ENCODE results near the gene SLC23A2. TPM values are rescaled to one million over a fixed set of nuclear protein-coding genes. Genes with fewer than 3 reads are reported as not detected.

SLC23A2 gene
- total RNA-seq, 2 donors from 2014 or later = 12.3 to 13.7 TPM

- Mint-ChIP-seq H3K9me3 (no peaks in the 10 kb centered on the region), H3K27ac (no peak overlapping the region), H3K36me3 (ENCODE audit: low read depth) (no peaks in the 10 kb centered on the region), H3K27me3 (ENCODE audit: insufficient read depth) (peaks cover 30% of the 10 kb centered on the region), H3K4me3 (peak overlapping the region; percentile 79), H3K4me1 (peaks cover 16% of the 10 kb centered on the region)
- H3K4me3 ChIP-seq (ENCODE audit: low read length) = peak overlapping the region; percentile 82
- H3K9me3 ChIP-seq (ENCODE audit: control insufficient read depth, low read length) = no peaks in the 10 kb centered on the region
- peaks cover 5% of the 10 kb centered on the region for H3K27me3 ChIP-seq (ENCODE audit: control insufficient read depth, insufficient read depth, low read length, poor library complexity, severe bottlenecking)
- no peak for TF ChIP-seq CTCF (conservative IDR thresholded peaks at IDR 0.05)
- WGBS, 2 experiments (ENCODE audit: insufficient coverage in 1 of 2, insufficient read length in 1 of 2) = 92% methylated on average over 1 of the region's 1 CpG; no CpG with 5 or more reads in 1 of the 2 experiments
- H3K4me1 ChIP-seq (ENCODE audit: control insufficient read depth, insufficient read depth, low read length) = no peaks in the 10 kb centered on the region
- H3K9ac ChIP-seq (ENCODE audit: extremely low read depth, low read length, poor library complexity, severe bottlenecking) = no peak overlapping the region
- no peak overlapping the region for H3K27ac ChIP-seq (ENCODE audit: low read depth, low read length)
- DNase-seq = no peak
- H3K36me3 ChIP-seq (ENCODE audit: control insufficient read depth, insufficient read depth, low read length) = no peaks in the 10 kb centered on the region
Observed at GRCh38 chr20:4999788-5000187, 1.5 kb downstream of the SLC23A2 start.

- no peak overlapping the region for H3K4me3 Mint-ChIP-seq
Observed at GRCh38 chr20:4998160-4998651, 3.1 kb downstream of the SLC23A2 start.

DNA sequence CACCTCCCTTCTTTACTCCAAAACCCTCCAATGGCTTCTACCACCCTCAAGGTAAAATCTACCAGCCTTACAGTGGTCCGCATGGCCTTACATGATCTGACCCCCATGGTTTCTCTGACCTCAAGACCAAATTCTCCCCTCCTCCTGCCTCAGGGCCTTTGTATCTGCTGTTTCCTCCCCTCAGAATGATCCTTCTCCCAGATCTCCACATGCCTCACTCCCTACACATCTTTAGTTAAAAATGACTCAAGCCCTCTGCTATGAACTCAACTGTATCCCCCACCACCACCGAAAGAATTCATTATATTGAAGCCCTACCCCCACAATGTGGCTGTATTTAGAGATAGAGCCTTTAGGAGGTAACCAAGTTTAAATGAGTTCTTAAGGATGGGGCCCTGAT, 4.1 kb downstream of the SLC23A2 start:
- no peak overlapping the region for H3K4me3 ChIP-seq (ENCODE audit: low read length)
- H3K9ac ChIP-seq (ENCODE audit: extremely low read depth, low read length, poor library complexity, severe bottlenecking) = no peak overlapping the region
- Mint-ChIP-seq H3K27ac (no peak overlapping the region), H3K36me3 (ENCODE audit: low read depth) (no peaks in the 10 kb centered on the region), H3K27me3 (ENCODE audit: insufficient read depth) (peaks cover 13% of the 10 kb centered on the region), H3K4me1 (peaks cover 11% of the 10 kb centered on the region), H3K9me3 (no peaks in the 10 kb centered on the region), H3K4me3 (no peak overlapping the region)
- no peaks in the 10 kb centered on the region for H3K9me3 ChIP-seq (ENCODE audit: control insufficient read depth, low read length)
- 94 to 100% methylated on average over 1 to 2 of the region's 2 CpGs for WGBS, 2 experiments (ENCODE audit: insufficient coverage in 1 of 2, insufficient read length in 1 of 2)
- no peak overlapping the region for H3K27ac ChIP-seq (ENCODE audit: low read depth, low read length)
- DNase-seq = no peak
- no peaks in the 10 kb centered on the region for H3K4me1 ChIP-seq (ENCODE audit: control insufficient read depth, insufficient read depth, low read length)
- H3K27me3 ChIP-seq (ENCODE audit: control insufficient read depth, insufficient read depth, low read length, poor library complexity, severe bottlenecking) = no peaks in the 10 kb centered on the region
- H3K36me3 ChIP-seq (ENCODE audit: control insufficient read depth, insufficient read depth, low read length) = no peaks in the 10 kb centered on the region
- no peak for TF ChIP-seq CTCF (conservative IDR thresholded peaks at IDR 0.05)

More at GRCh38 chr20:4998160-4998651, 3.1 kb downstream of the SLC23A2 start:
- Histone ChIP-seq H3K36me3 (ENCODE audit: control insufficient read depth, insufficient read depth, low read length) (no peaks in the 10 kb centered on the region), H3K4me1 (ENCODE audit: control insufficient read depth, insufficient read depth, low read length) (no peaks in the 10 kb centered on the region), H3K9ac (ENCODE audit: extremely low read depth, low read length, poor library complexity, severe bottlenecking) (no peak overlapping the region), H3K27me3 (ENCODE audit: control insufficient read depth, insufficient read depth, low read length, poor library complexity, severe bottlenecking) (peaks cover 5% of the 10 kb centered on the region), H3K27ac (ENCODE audit: low read depth, low read length) (no peak overlapping the region), H3K9me3 (ENCODE audit: control insufficient read depth, low read length) (no peaks in the 10 kb centered on the region), H3K4me3 (ENCODE audit: low read length) (no peak overlapping the region)
- Mint-ChIP-seq H3K27ac (no peak overlapping the region), H3K4me1 (peaks cover 11% of the 10 kb centered on the region), H3K9me3 (no peaks in the 10 kb centered on the region), H3K27me3 (ENCODE audit: insufficient read depth) (peaks cover 20% of the 10 kb centered on the region), H3K36me3 (ENCODE audit: low read depth) (no peaks in the 10 kb centered on the region)
- no peak for DNase-seq
- 92 to 93% methylated on average over 4 to 5 of the region's 5 CpGs for WGBS, 2 experiments (ENCODE audit: insufficient coverage in 1 of 2, insufficient read length in 1 of 2)
- TF ChIP-seq CTCF (conservative IDR thresholded peaks at IDR 0.05) = peak; percentile 60

Data from endodermal cell (in vitro differentiated cells).